Liver (tissue), 3 donors: ENCODE data around the gene GATA5.

Experiments
- CTCF ChIP-seq: fragments of 150-350 bp; IDR thresholded peaks from 2 replicates; pipeline ENCODE4 v1.5.1; 2017; ENCODE audit warnings: improper control_type of control experiment, low read depth, low read length; ENCODE audit not compliant: missing input control
- HNF4G ChIP-seq: IDR thresholded peaks from 2 replicates; pipeline ENCODE4 v1.6.1; 2016; ENCODE audit warnings: antibody characterized with exemption
- JUND ChIP-seq, 2 donors: IDR thresholded peaks; 2 replicates each; pipeline ENCODE4 v1.6.1; 2016; ENCODE audit warnings: antibody characterized with exemption in 2 of 2
- MAX ChIP-seq: IDR thresholded peaks from 2 replicates; pipeline ENCODE4 v1.6.1; 2016; ENCODE audit warnings: antibody characterized with exemption
- ZBTB33 ChIP-seq: IDR thresholded peaks from 2 replicates; pipeline ENCODE4 v1.6.1; 2016; ENCODE audit warnings: antibody characterized with exemption
- donor health status: healthy.
- donor health status: healthy.

- TF ChIP-seq MAX (no peak), CTCF (no peak), HNF4G (no peak), JUND (IDR thresholded peaks at IDR 0.05) (no peak), ZBTB33 (no peak)
These were observed 19.9 kb downstream of the GATA5 start for GRCh38 chr20:62455929-62456328.
